ENCODE data around the gene TCEANC2. TPM values are rescaled to one million over a fixed set of nuclear protein-coding genes. Genes with fewer than 3 reads are reported as not detected.
A peak's percentile ranks its signal among the peaks of the same experiment; 100 is the strongest.

The TCEANC2 gene
- polyA plus RNA-seq, 1 donor from 2014 or later, result 7.8 TPM

DNA sequence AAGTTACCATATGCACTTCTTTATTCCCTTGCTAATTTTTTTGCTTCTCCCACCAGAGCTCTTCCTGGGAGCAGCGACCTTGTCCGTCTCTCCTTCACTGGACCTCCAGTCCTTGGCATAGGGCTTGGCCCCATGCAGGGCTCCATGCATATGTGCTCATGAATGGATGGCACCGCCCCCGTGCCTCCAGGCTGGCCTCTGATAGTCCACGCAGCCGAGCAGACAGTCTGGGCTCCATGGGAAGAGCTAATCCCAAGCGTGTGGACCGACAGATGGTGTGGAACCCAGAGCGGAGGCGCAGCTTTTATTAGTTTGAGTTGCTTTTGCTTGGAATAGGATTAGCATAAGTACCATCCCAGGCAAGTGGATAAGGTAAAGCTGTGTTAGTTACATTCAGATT lies 57.6 kb downstream of the TCEANC2 start:
- Mint-ChIP-seq H3K27me3 (no peaks in the 10 kb centered on the region), H3K4me3 (no peak overlapping the region), H3K4me1 (no peaks in the 10 kb centered on the region), H3K27ac (peak overlapping the region in 1 of 3 donors; percentile 3), H3K36me3 (peaks cover 2% of the 10 kb centered on the region), H3K9me3 (no peaks in the 10 kb centered on the region)

GRCh38 chr1:54111624-54112023 lies 58.2 kb downstream of the TCEANC2 start:
- no peak overlapping the region for H3K27ac Mint-ChIP-seq
- no peak overlapping the region for H3K4me3 Mint-ChIP-seq
- H3K4me1 Mint-ChIP-seq, result no peaks in the 10 kb centered on the region
- no peaks in the 10 kb centered on the region for H3K27me3 Mint-ChIP-seq
- H3K9me3 Mint-ChIP-seq, result no peaks in the 10 kb centered on the region
- H3K36me3 Mint-ChIP-seq, result peaks cover 2% of the 10 kb centered on the region

GRCh38 chr1:54112027-54112426 lies 58.6 kb downstream of the TCEANC2 start:
- Mint-ChIP-seq H3K27me3 (no peaks in the 10 kb centered on the region), H3K4me3 (no peak overlapping the region), H3K4me1 (no peaks in the 10 kb centered on the region), H3K27ac (no peak overlapping the region), H3K36me3 (peaks cover 2% of the 10 kb centered on the region), H3K9me3 (no peaks in the 10 kb centered on the region)

DNA sequence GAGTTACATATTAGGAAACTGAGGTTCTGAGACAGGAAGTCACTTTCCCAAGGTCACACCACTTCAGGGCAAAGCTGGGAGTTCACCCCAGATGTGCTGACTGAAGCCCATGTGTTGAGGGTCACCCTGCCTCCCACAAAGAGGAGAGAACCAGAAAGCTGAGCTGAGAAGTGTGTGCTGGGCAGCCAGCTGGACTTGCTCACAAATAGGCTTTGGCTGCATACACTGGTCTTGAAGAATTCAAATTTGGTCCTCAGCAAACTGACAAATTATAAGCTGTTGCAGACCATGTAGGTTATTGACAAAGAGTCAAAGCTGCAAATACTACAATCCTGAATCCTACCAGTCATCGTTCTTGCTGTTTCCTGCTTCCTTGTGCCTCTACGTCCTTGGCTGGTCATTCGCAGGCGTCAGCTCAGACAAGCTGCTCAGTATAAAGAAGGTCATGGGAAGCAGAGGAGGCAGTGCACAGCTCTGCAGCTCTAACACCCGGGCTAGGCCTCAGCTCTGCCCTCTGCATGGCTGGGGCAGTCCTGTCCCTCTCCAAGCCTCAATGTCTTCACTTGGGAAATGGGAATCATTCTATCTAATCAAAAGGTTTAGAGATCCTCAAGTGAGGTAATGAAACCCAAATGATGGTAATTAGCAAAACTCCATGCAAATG lies 59.4 kb downstream of the TCEANC2 start:
- Mint-ChIP-seq H3K27me3 (no peaks in the 10 kb centered on the region), H3K36me3 (peaks cover 2% of the 10 kb centered on the region), H3K27ac (no peak overlapping the region), H3K4me1 (no peaks in the 10 kb centered on the region), H3K9me3 (no peaks in the 10 kb centered on the region), H3K4me3 (no peak overlapping the region)

GRCh38 chr1:54114001-54114400 lies 60.6 kb downstream of the TCEANC2 start:
- H3K27me3 Mint-ChIP-seq, result no peaks in the 10 kb centered on the region
- H3K4me3 Mint-ChIP-seq, result no peak overlapping the region
- H3K27ac Mint-ChIP-seq, result peak overlapping the region in 1 of 3 donors; percentile 51
- no peaks in the 10 kb centered on the region for H3K4me1 Mint-ChIP-seq
- no peaks in the 10 kb centered on the region for H3K9me3 Mint-ChIP-seq
- peaks cover 2% of the 10 kb centered on the region for H3K36me3 Mint-ChIP-seq

- Mint-ChIP-seq H3K27ac (no peak overlapping the region), H3K4me1 (no peaks in the 10 kb centered on the region), H3K36me3 (peaks cover 2% of the 10 kb centered on the region), H3K9me3 (no peaks in the 10 kb centered on the region), H3K27me3 (no peaks in the 10 kb centered on the region), H3K4me3 (no peak overlapping the region)
Observed at GRCh38 chr1:54114955-54115354, 61.5 kb downstream of the TCEANC2 start.

- Mint-ChIP-seq H3K4me1 (no peaks in the 10 kb centered on the region), H3K4me3 (no peak overlapping the region), H3K27me3 (no peaks in the 10 kb centered on the region), H3K9me3 (no peaks in the 10 kb centered on the region), H3K36me3 (peaks cover 2% of the 10 kb centered on the region), H3K27ac (no peak overlapping the region)
Observed at GRCh38 chr1:54115520-54115919, 62.1 kb downstream of the TCEANC2 start.

DNA sequence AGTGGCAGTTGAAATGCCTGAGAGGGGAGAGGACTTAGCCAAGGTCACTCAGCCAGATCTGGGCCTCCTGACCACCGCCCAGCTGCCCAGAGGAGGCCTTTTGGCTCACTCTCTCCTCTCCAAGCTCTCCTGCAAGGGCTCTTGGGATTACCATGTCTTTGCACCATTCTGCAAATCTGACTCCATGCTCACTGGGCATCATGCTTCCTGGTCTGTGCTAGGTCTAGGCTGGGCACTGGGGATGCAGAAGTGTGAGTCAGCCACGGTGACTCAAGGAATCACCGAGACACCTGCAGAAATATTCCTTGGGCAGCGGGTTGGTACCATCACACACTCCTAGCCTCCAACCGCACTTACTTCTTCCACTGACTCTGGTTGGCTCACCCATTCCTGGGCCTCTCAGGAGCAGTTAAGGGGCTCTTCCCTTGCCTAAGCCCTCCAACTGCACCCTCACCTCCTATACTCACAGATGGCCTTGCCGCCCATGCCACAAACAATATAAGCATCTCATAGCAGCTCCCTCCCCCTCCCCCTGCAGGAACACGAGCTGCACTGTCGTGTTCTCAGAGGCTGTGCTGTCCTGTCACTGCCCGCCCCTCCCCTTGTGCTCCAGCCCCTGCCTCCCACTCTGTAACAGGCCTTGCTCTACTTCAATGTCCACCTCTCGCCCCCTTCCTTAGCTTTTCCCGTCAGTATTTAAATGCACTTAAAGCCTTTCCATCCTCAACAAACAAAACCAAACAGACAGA lies 64.6 kb downstream of the TCEANC2 start:
- Mint-ChIP-seq H3K9me3 (no peaks in the 10 kb centered on the region), H3K36me3 (peaks cover 2% of the 10 kb centered on the region), H3K4me3 (no peak overlapping the region), H3K27ac (no peak overlapping the region), H3K27me3 (peaks cover 3% of the 10 kb centered on the region), H3K4me1 (peaks cover 0 to 6% (median 0%) of the 10 kb centered on the region in 3 donors)

DNA sequence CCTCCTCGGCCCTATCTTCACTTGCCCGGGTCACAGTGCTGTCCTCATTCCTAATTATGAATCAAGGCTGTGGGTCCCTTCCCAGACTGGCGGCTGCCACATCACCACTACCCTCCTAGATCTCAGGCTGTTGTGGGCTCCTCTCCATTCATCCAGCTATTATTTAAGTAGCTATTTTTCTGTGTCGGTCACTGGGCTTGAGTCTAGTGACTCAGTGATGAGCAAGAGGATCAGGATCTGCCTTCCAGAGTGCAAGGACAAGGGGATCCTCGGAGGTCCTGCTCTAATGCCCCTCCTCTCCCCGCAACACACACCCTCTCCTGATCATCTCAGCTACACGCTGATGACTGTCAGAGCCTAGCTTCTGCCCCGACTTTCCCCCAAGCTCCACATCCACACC lies 65.3 kb downstream of the TCEANC2 start:
- Mint-ChIP-seq H3K27me3 (peaks cover 3% of the 10 kb centered on the region), H3K9me3 (no peaks in the 10 kb centered on the region), H3K27ac (no peak overlapping the region), H3K4me3 (no peak overlapping the region), H3K36me3 (peaks cover under 1% of the 10 kb centered on the region), H3K4me1 (peaks cover 0 to 6% (median 0%) of the 10 kb centered on the region in 3 donors)

DNA sequence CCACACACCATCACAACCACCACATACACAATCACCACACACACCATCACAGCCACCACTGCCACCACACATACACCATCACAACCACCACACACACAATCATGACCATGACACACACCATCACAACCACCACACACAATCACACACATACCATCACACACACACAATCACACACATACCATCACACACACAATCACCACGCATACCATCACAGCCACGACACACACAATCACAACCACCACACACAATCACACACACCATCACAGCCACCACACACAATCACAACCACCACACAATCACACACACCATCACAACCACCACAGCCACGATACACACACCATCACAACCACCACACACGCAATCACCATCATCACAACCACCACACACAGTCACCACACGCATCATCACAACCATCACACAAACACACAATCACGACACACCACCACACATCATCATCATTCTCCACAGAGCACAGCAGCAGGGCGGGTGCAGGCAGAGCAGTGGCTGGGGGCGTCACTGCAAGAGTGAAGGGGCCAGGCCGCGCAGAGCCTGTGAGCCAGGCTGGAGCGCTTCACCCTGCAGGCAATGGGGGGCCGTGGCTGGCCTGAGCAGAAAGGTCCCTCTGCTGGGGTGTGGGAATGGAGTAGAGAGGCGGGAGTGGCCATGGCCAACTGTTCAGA lies 66.8 kb downstream of the TCEANC2 start:
- Mint-ChIP-seq H3K27ac (no peak overlapping the region), H3K36me3 (no peaks in the 10 kb centered on the region), H3K4me3 (no peak overlapping the region), H3K27me3 (peaks cover 3% of the 10 kb centered on the region), H3K9me3 (no peaks in the 10 kb centered on the region), H3K4me1 (peaks cover 0 to 12% (median 0%) of the 10 kb centered on the region in 3 donors)

- Mint-ChIP-seq H3K4me3 (no peak overlapping the region), H3K27me3 (peaks cover 3% of the 10 kb centered on the region), H3K9me3 (no peaks in the 10 kb centered on the region), H3K4me1 (peaks cover 0 to 12% (median 0%) of the 10 kb centered on the region in 3 donors), H3K36me3 (no peaks in the 10 kb centered on the region), H3K27ac (no peak overlapping the region)
Observed at GRCh38 chr1:54120698-54121481, 67.5 kb downstream of the TCEANC2 start.

DNA sequence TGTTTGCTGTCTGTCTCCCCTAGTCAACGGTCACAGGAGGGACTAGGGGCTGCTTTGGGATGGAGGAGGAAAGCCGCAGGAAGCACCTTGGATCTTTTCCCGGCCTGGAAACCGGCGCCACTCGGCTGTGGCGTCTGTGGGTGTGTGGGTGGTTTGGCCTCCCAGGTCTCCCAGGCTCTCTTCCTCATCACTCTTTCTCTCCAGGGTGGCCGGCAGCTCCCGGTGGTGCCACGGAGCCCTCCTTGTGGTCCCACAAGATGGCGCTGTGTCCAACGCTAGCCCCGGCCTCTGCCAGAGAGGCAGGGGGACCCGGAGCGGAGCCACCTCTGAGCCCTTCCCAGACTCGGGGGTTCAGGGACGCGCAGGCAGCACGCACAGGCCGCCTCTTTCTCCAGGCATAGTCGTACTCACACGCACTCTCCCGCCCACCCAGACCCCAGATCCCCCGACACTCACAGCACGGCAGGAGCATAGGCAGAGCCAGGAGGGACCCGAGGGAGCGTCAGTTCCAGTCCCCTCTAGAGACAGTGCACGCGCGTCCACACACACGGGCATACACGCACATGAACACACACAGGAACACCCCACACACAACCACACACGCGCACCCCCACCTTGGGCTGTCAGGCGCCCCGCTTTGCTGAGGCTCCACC lies 68.2 kb downstream of the TCEANC2 start:
- H3K9me3 Mint-ChIP-seq, result no peaks in the 10 kb centered on the region
- H3K4me1 Mint-ChIP-seq, result peaks cover 0 to 12% (median 0%) of the 10 kb centered on the region in 3 donors
- peaks cover 3% of the 10 kb centered on the region for H3K27me3 Mint-ChIP-seq
- no peak overlapping the region for H3K27ac Mint-ChIP-seq
- H3K36me3 Mint-ChIP-seq, result no peaks in the 10 kb centered on the region
- peak overlapping the region in 1 of 4 donors; percentile 47 for H3K4me3 Mint-ChIP-seq

DNA sequence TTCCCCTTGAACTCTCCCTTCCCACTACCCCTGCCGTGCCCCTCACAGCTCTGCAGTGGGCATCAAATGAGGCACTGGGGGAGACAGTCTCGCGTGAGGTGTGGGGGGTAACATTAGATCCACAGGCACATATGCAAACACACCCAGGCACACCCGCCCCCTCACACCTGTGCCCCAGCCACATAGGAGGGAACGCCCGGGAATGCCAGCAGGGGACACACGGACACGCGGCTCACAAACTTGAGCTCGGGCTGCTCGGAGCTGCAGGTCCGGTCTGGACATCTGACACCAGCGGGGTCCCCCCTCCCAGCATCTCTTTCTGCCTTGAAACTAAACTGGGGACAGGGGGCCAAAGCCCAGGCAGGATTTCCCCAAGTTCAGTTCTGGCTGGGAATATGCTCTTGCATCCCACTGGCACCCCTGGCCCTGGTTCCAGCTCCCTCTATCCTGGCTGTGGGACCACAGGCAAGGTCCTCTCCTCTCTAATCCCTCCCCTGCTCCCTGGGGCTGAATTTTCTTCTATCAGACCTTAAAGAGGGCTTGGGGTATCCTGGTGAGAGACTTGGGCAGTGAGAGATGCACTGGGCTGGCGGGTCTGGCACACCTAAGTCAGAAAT lies 68.8 kb downstream of the TCEANC2 start:
- Mint-ChIP-seq H3K36me3 (no peaks in the 10 kb centered on the region), H3K4me3 (peak overlapping the region in 2 of 4 donors; percentile 47 to 69), H3K27me3 (peaks cover 5% of the 10 kb centered on the region), H3K9me3 (no peaks in the 10 kb centered on the region), H3K4me1 (peaks cover 0 to 12% (median 0%) of the 10 kb centered on the region in 3 donors), H3K27ac (no peak overlapping the region)

GRCh38 chr1:54122992-54123391 lies 69.6 kb downstream of the TCEANC2 start:
- H3K4me1 Mint-ChIP-seq, result peaks cover 0 to 12% (median 0%) of the 10 kb centered on the region in 3 donors
- no peaks in the 10 kb centered on the region for H3K9me3 Mint-ChIP-seq
- no peaks in the 10 kb centered on the region for H3K36me3 Mint-ChIP-seq
- no peak overlapping the region for H3K27ac Mint-ChIP-seq
- no peak overlapping the region for H3K4me3 Mint-ChIP-seq
- peaks cover 8% of the 10 kb centered on the region for H3K27me3 Mint-ChIP-seq

Measured in IgD-negative memory B cell (primary cell).